ENCODE results near the gene KCNJ6. TPM values are rescaled to one million over a fixed set of nuclear protein-coding genes. Genes with fewer than 3 reads are reported as not detected.
"Not testable (repeated sequence)": the region's sequence is repeated elsewhere in the genome, so short reads cannot be mapped to it uniquely, and the experiment has no call there.

Gene KCNJ6
- total RNA-seq, 1 donor: 0.36 TPM

GRCh38 chr21:37667380-37667779, 248.9 kb downstream of the KCNJ6 start:
- DNase-seq (ENCODE audit: insufficient read length, low spot score, missing footprints): no peak
- H3K9me3 ChIP-seq (ENCODE audit: low read depth, low read length): no peaks in the 10 kb centered on the region
- H4K20me1 ChIP-seq (ENCODE audit: insufficient read depth, low read length): no peaks in the 10 kb centered on the region
- no peak overlapping the region for H3K27ac ChIP-seq (ENCODE audit: low read depth, low read length)
- H2AFZ ChIP-seq (ENCODE audit: low read length): no peak overlapping the region
- H3K4me1 ChIP-seq (ENCODE audit: insufficient read depth, low read length): peaks cover 9% of the 10 kb centered on the region
- H3K36me3 ChIP-seq (ENCODE audit: insufficient read depth, low read length): no peaks in the 10 kb centered on the region
- no peak overlapping the region for H3K4me2 ChIP-seq (ENCODE audit: insufficient read depth, low read length)
- no peak for TF ChIP-seq CTCF (IDR thresholded peaks at IDR 0.05; ENCODE audit: extremely low read depth, low read depth, low read length)
- no peak overlapping the region for H3K4me3 ChIP-seq (ENCODE audit: insufficient read depth, low read length)
- peaks cover 6% of the 10 kb centered on the region for H3K27me3 ChIP-seq (ENCODE audit: insufficient read depth, low read length)
- H3K79me2 ChIP-seq (ENCODE audit: insufficient read depth, low read length): no peaks in the 10 kb centered on the region

DNA sequence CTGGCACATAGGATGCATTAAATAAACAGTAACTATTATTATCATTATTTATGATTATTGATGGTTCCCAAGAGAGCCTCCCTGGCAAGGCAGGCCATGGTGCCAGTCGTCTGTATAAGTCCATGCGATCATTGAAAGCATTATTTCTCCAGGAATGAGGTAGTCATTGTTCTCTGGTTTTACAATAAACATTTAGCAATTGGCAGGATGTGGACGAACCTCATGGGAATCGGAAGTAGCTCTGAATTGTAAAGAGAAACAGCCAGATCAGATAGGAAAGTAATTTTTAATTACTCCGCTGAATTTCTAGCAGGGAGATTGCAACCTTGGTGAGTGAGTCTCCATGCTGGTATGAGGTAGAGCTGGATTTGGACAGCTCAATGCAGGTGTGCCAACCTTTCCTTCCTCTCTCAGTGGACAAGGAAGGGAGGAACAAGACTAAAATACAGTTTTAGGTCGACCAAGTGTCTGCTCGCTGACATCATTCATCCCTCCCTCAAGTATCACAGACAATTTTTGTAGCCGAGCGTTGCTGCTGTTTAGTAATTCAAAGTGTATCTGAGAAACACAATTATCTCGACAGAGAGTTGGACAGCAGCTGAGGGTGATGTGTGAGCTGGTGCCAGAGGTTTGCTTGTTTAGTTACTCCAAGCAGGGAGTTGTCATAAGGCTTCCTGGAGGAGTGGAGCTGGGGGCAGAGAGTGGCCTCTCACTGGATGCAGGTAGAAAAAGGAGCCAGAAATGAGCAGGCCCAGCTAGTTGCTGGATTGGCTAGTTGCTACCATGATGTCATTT, 250.8 kb downstream of the KCNJ6 start:
- Histone ChIP-seq H3K4me3 (ENCODE audit: insufficient read depth, low read length) (no peak overlapping the region), H3K36me3 (ENCODE audit: insufficient read depth, low read length) (no peaks in the 10 kb centered on the region), H3K9me3 (ENCODE audit: low read depth, low read length) (no peaks in the 10 kb centered on the region), H3K4me2 (ENCODE audit: insufficient read depth, low read length) (no peak overlapping the region), H2AFZ (ENCODE audit: low read length) (no peak overlapping the region), H4K20me1 (ENCODE audit: insufficient read depth, low read length) (no peaks in the 10 kb centered on the region), H3K79me2 (ENCODE audit: insufficient read depth, low read length) (no peaks in the 10 kb centered on the region), H3K27me3 (ENCODE audit: insufficient read depth, low read length) (peaks cover 6% of the 10 kb centered on the region), H3K27ac (ENCODE audit: low read depth, low read length) (no peak overlapping the region), H3K4me1 (ENCODE audit: insufficient read depth, low read length) (no peaks in the 10 kb centered on the region)
- no peak for TF ChIP-seq CTCF (IDR thresholded peaks at IDR 0.05; ENCODE audit: extremely low read depth, low read depth, low read length)
- no peak for DNase-seq (ENCODE audit: insufficient read length, low spot score, missing footprints)

GRCh38 chr21:37662227-37662626, 254.0 kb downstream of the KCNJ6 start:
- H3K9me3 ChIP-seq (ENCODE audit: low read depth, low read length); H3K4me3 ChIP-seq (ENCODE audit: insufficient read depth, low read length); H3K36me3 ChIP-seq (ENCODE audit: insufficient read depth, low read length); H3K4me2 ChIP-seq (ENCODE audit: insufficient read depth, low read length); DNase-seq (ENCODE audit: insufficient read length, low spot score, missing footprints); H2AFZ ChIP-seq (ENCODE audit: low read length); H3K79me2 ChIP-seq (ENCODE audit: insufficient read depth, low read length); H3K27ac ChIP-seq (ENCODE audit: low read depth, low read length); H4K20me1 ChIP-seq (ENCODE audit: insufficient read depth, low read length): not testable (repeated sequence)
- Histone ChIP-seq H3K4me1 (ENCODE audit: insufficient read depth, low read length) (peaks cover 15% of the 10 kb centered on the region), H3K27me3 (ENCODE audit: insufficient read depth, low read length) (peaks cover 14% of the 10 kb centered on the region)

- Histone ChIP-seq H3K79me2 (ENCODE audit: insufficient read depth, low read length) (no peaks in the 10 kb centered on the region), H3K4me2 (ENCODE audit: insufficient read depth, low read length) (no peak overlapping the region), H3K36me3 (ENCODE audit: insufficient read depth, low read length) (no peaks in the 10 kb centered on the region), H3K9me3 (ENCODE audit: low read depth, low read length) (no peaks in the 10 kb centered on the region), H4K20me1 (ENCODE audit: insufficient read depth, low read length) (no peaks in the 10 kb centered on the region), H3K27ac (ENCODE audit: low read depth, low read length) (no peak overlapping the region), H2AFZ (ENCODE audit: low read length) (no peak overlapping the region), H3K4me3 (ENCODE audit: insufficient read depth, low read length) (no peak overlapping the region), H3K4me1 (ENCODE audit: insufficient read depth, low read length) (peaks cover 15% of the 10 kb centered on the region), H3K27me3 (ENCODE audit: insufficient read depth, low read length) (peaks cover 14% of the 10 kb centered on the region)
- TF ChIP-seq CTCF (IDR thresholded peaks at IDR 0.05; ENCODE audit: extremely low read depth, low read depth, low read length): no peak
- DNase-seq (ENCODE audit: insufficient read length, low spot score, missing footprints): no peak
Measured at GRCh38 chr21:37660709-37661108, 255.5 kb downstream of the KCNJ6 start.
